HEK293 (cell line): ENCODE data around the gene LIMK1.
A peak's percentile ranks its signal among the peaks of the same experiment; 100 is the strongest.

Experiments used
- CTCF ChIP-seq: fragments of 450-650 bp; formaldehyde crosslinking; IDR thresholded peaks from 2 replicates; pipeline ENCODE4 v1.5.1; 2016; ENCODE audit warnings: missing biosample characterization, missing genetic modification characterization
- YY1 ChIP-seq: fragments of 450-650 bp; formaldehyde crosslinking; IDR thresholded peaks from 2 replicates; pipeline ENCODE4 v1.5.1; 2018; ENCODE audit warnings: missing biosample characterization, missing genetic modification characterization
- ZNF138 ChIP-seq: fragments of 450-650 bp; formaldehyde crosslinking; IDR thresholded peaks from 2 replicates; pipeline ENCODE4 v1.5.1; 2016; ENCODE audit warnings: missing biosample characterization, missing genetic modification characterization, borderline replicate concordance
- ZNF274 ChIP-seq, 2 experiments: fragments of 200-500 bp in 1 of 2; fragments of 450-650 bp in 1 of 2; sonication (Bioruptor generic) in 1 of 2; formaldehyde crosslinking in 1 of 2; IDR thresholded peaks; 2 replicates each; pipeline versions ENCODE4 v1.5.1 to v1.6.1; 2014 to 2016; ENCODE audit warnings: borderline replicate concordance in 1 of 2, inconsistent platforms in 1 of 2, low read length in 1 of 2, missing biosample characterization in 1 of 2, missing genetic modification characterization in 1 of 2
- ZNF660 ChIP-seq: fragments of 450-650 bp; IDR thresholded peaks from 2 replicates; pipeline ENCODE4 v1.5.1; 2018; ENCODE audit warnings: missing biosample characterization, mild to moderate bottlenecking, missing genetic modification characterization
- ZNF707 ChIP-seq: fragments of 450-650 bp; formaldehyde crosslinking; IDR thresholded peaks from 2 replicates; pipeline ENCODE4 v1.5.1; 2016; ENCODE audit warnings: missing biosample characterization, missing genetic modification characterization

- TF ChIP-seq ZNF138 (no peak), YY1 (tag by site-specific recombination) (no peak), CTCF (tag by site-specific recombination) (no peak), ZNF274 (IDR thresholded peaks at IDR 0.05; ENCODE audit: low read length) (no peak), ZNF274 (tag by site-specific recombination; IDR thresholded peaks at IDR 0.05; ENCODE audit: borderline replicate concordance) (no peak), ZNF660 (tag by site-specific recombination) (0 out of 2 replicates have a peak, but pooled peaks have one; percentile 46), ZNF707 (no peak)
Observed at GRCh38 chr7:74097937-74098614, 14.5 kb downstream of the LIMK1 start.
